OCI-LY3 (cell line): ENCODE measurements around the gene CREB3L2.
"Not testable (repeated sequence)": the region's sequence is repeated elsewhere in the genome, so short reads cannot be mapped to it uniquely, and the experiment has no call there.

Source experiments
- CTCF ChIP-seq: fragments of 200-600, 300-600 bp; sonication (generic); IDR thresholded peaks from 2 replicates; pipeline ENCODE4 v1.5.1; 2014; ENCODE audit warnings: antibody characterized with exemption, low read length, low read depth
- EZH2phosphoT487 ChIP-seq: fragments of 200-600 bp; shearing (Covaris generic); IDR thresholded peaks from 2 replicates; pipeline ENCODE4 v1.6.1; 2018; ENCODE audit warnings: antibody characterized with exemption, mixed run types, low read depth

- not testable (repeated sequence) for TF ChIP-seq CTCF, EZH2phosphoT487
These were observed 33.5 kb downstream of the CREB3L2 start for GRCh38 chr7:137968339-137968738.
